NCI-H460 (cell line): ENCODE measurements around the gene C16orf86. TPM values are rescaled to one million over a fixed set of nuclear protein-coding genes. Genes with fewer than 3 reads are reported as not detected.

Experiments used
- DNase-seq: peaks from one replicate; pipeline ENCODE4 v3.0.0-alpha.2; 2016; ENCODE audit warnings: low read depth; ENCODE audit errors: extremely low read depth
- total RNA-seq: library from RNA; depleted of rRNA; stranded (reverse); fragments of >200 nt; shearing (Covaris generic); gene quantifications from 2 replicates; pipeline ENCODE4 v1.2.3, GENCODE V29; 2014

Gene C16orf86
- total RNA-seq, 1 experiment from 2014 or later = 0.27 TPM

DNA sequence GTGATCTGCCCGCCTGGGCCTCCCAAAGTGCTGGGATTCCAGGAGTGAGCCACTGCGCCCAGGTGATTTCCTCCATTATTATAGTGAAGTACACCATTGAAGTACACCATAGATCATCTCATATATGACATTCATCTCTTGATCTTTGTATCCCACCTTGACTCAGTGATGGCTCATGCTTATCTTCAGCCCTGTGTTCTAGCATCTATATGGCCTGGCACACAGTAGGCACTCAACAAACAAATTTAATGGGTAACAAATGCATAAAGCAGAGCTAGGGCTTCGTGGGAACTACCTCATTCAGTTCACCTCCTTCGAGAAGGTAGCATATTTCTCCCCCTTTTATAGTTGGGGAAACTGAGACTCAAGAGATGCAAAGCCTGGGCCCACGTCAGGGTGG lies 1.0 kb upstream of the C16orf86 start:
- no peak for DNase-seq

- DNase-seq = no peak
Measured at GRCh38 chr16:67666032-67666551, 522 bp upstream of the C16orf86 start.

DNA sequence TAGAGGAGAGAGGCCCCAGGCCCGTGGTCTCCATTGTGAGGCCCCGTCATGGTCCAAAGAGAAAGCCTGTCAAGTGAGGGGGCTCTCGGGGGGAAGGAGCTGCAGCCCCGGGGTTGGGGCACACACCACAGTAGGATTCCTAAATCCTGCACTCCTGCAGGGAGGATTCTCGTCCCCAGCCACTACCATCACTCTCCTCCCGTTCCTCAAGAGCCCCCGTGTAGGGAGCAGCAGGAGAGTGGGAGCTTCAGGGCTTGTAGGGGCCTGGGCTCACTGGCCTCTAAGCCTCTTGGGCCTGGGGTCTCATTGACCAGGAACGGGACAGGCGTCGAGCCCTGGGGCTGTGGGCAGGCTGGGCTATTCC lies 821 bp downstream of the C16orf86 start:
- no peak for DNase-seq

DNA sequence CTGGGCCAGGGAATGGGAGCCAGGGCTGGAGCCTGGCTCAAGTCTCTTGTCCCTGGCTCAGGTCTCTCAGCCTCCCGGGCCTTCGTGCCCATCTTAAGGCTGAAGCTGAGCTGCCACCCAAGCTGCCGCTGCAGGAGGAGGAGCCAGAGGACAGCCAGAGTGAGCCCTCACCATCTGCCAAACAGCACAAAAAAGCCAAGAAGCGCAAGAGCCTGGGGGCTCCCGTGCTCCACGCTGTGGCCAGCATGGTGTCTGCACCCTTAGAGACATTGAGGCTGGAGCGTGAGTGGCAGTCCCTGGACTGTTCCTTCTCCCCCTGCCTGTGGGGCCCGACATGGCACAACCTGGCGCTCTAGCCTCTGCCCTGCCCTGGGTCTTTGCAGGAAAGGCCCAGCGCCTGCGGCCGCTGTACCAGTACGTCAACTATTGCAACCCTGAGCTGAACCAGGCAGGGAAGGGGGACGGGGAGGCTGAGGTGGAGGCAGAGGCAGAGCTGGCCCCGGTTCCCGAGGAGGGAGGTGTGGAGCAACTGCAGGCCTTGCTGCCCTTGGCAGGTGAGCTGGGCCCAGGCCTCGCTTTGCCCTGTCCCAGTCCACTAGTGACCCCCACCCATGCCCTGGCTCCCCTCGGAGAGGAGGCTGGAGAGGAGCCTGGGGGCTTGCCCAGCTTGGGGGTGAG lies 1.3 kb downstream of the C16orf86 start:
- DNase-seq = peak; percentile 94

DNA sequence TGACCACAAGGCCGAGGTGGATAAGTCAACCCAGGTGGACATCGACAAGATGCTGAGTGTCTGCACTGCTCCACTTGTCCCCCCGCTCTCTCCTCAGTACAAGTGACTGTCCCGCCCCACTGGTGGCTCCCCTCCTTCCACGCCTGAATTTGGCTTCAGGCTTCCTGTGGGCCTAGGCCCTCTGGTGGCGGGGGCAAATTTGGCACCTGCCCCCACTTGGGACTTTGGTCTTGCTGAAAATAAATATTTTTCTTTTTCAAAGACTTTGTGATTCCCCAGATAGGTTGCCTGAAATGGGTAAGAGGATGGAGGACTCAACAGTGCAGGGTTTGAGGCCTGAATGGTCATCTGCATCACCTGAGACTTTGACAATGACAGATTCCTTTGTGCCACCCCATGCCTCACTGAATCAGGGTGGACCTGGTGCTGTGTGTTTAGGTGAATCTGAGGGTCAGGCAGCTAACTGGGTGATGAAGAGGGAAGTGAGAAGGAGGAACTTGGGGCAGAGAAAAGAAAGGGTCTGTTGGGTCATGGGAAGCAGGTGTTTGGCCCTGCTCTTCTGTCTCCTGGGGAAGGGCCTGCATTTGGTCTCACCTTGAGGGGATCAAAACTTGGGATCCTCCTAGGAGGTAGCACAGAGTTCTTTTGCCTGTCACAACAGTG lies 2.0 kb downstream of the C16orf86 start:
- DNase-seq = no peak

GRCh38 chr16:67669499-67670101 lies 3.0 kb downstream of the C16orf86 start:
- DNase-seq = no peak

GRCh38 chr16:67672306-67672705 lies 5.7 kb downstream of the C16orf86 start:
- DNase-seq = no peak

- peak; percentile 79 for DNase-seq
Measured at GRCh38 chr16:67672739-67673662, 6.4 kb downstream of the C16orf86 start.

- no peak for DNase-seq
Measured at GRCh38 chr16:67673712-67674580, 7.3 kb downstream of the C16orf86 start.

DNA sequence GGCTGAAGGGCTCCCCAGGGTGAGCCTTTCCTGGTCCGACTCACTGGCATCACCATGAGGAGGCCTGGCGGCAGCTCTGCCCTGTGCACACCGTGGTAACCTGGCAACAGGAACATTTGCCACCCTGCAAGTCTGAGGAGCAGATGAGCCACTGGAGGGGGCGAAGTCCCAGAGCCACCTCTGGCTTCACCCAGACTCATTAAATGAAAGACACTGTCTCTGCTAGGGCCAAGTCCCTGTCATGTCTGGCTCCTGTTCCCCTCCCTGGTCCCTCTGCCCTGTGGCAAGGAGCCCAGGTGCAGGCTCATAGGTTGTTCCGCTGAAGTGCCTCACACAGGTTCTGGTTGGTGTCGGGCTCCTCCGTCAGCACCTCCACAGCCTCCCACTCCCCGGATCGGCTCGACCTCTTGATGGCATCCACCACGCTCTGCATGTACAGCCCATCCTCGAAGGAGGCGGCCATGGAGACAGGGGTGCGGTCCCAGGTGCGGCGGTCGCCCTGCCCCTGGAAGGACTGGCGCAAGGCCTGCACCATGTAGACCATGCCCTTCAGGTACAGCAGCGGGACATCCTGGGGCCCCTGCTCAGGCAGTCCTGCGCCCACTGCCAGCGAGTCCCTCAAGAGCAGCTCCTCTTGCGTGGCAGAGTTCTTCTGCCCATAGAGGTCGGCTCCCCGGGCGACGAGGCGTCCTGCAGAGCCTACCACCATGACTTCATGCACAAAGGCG lies 8.4 kb downstream of the C16orf86 start:
- no peak for DNase-seq

DNA sequence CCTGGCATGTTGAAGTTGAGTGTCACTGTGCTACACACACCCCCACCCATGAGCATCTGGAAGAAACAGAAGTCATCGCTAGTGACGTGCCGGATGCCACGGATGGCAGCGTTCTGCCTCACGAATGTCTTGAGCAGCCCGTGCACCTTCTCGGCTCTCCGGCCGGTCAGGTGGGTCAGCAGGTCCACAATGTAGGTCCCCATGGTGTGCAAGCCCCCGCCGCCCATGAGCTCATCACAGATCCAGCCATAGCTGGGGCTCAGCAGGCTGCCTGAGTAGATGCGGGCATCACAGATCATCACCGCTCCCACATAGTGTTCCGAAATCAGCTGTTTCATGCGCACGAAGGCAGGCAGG lies 8.9 kb downstream of the C16orf86 start:
- DNase-seq = no peak

DNA sequence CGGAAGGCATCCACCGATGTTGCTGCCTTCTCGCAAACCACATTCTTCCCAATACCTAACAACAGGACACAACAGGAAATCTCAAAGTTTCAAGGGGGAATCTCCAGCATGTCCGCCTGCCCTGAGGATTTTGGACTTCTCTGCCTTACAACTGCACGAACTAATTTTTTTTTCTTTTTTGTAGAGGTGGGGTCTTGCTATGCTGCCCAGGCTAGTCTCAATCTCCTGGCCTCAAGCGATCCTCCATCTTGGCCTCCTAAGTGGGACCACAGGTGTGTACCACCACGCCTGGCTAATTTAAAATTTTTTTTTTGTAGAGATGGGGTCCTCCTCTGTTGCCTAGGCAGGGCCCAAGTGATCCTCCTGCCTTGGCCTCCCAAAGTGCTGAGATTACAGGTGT lies 9.4 kb downstream of the C16orf86 start:
- no peak for DNase-seq

GRCh38 chr16:67676516-67676915 lies 9.9 kb downstream of the C16orf86 start:
- DNase-seq = no peak

DNA sequence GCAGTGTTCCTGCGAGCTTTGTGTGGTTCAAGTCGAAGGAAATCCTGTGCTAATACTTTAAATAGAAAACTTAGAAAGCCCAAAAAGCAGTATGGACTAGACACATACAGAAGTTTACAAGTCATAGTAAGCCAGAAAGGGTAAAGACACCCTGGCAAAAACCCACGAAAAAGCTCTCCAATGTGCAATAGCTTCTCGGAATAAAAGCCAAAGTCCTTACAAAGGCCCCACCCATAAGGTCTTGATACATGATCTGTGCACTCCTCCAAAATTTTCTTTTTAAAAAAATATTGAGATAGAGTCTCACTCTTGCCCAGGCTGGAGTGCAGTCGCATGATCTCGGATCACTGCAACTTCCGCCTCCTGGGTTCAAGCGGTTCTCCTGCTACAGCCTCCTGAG lies 10.3 kb downstream of the C16orf86 start:
- no peak for DNase-seq

DNA sequence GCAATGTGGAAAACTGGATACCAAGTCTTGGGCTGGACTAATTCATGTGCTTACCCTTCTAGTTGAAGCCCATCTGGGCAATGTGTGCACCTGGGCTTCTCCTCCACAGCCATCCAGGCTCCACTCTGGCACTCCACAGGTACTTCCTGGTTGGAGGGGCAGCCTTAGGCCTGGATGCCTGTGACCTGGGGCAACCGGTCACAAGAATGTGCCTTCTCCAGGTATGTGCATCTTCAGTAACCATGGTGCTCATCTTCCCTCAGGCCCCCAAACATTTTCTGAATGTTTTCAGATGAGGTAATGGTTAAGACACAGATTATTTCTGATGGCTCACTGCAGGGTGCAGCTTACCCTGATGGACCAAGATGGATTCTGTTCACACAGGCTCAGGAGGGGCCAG lies 11.1 kb downstream of the C16orf86 start:
- DNase-seq = no peak

GRCh38 chr16:67678354-67679023 lies 11.9 kb downstream of the C16orf86 start:
- no peak for DNase-seq

- DNase-seq = no peak
Measured at GRCh38 chr16:67679935-67680897, 13.6 kb downstream of the C16orf86 start.

DNA sequence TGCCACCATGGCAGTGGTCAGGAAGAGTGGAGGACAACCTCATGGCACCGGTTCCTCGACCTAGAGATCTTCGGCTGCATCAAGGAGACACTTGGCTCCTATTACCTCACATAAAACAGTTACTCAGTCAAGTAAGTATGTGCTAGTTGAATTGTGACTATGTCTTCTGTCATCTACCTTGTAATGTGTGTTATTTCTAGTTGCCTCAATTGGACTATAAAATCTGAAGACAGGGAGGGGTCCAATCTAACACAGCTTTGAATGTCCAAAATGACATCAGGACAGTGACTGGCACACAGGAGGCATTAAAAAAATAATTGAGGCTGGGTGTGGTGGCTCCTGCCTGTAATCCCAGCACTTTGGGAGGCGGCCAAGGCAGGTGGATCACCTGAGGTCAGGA lies 17.2 kb downstream of the C16orf86 start:
- DNase-seq = no peak
